ENCODE measurements around the gene RMND5A.
A peak's percentile ranks its signal among the peaks of the same experiment; 100 is the strongest.
"Not testable (repeated sequence)": the region's sequence is repeated elsewhere in the genome, so short reads cannot be mapped to it uniquely, and the experiment has no call there.

RMND5A gene

DNA sequence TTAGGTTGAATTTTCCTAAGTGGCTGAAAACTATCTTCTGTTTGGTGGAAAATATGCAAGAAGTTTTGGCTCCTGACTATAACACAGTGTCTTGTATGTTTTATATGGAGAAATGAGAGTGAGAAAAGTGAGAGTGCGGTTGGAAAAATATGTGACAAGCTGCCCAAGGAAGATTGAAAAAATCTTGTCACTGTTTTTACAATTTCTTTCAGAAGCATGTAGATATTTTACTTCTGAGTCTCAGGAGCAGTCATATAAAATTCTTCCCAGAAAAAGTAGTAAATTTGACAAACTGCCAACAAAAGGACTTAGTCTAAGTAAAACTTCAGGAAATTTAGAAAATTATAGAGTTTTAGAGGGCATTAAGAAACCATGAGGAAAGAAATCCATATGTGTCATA is 19.4 kb upstream of the RMND5A start:
- no peak overlapping the region for H3K27ac ChIP-seq

DNA sequence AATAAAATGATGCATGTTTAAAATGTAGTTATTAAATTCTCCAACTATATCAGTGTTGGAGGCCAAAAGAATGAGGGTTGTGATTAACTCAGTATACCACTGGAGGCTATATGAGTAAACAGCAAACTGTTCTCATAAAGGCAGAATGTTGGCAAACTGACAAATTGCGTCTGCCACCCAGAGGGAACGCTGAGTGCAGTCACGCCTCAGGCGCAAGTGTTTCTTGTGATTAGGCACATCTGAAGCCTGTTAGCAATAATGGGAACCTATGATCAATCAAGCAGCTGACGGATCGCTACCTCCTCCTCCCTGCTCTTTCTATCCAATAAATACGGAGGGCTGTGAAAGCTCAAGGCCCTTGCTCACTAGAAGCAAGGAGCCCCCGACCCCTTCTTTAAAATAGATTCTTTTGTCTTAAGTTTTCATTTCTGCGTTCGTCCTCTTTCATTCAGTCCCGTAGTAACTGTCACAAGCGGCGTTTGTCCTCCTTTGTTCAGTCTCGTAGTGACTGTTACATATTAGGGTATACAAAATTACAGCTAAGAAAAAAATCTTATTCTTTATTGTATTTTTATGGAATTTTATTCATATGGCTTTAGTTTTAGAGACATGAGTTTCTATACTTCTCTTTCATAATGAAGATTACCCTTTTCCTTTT is 16.3 kb upstream of the RMND5A start:
- TF ChIP-seq, protein P1, sequence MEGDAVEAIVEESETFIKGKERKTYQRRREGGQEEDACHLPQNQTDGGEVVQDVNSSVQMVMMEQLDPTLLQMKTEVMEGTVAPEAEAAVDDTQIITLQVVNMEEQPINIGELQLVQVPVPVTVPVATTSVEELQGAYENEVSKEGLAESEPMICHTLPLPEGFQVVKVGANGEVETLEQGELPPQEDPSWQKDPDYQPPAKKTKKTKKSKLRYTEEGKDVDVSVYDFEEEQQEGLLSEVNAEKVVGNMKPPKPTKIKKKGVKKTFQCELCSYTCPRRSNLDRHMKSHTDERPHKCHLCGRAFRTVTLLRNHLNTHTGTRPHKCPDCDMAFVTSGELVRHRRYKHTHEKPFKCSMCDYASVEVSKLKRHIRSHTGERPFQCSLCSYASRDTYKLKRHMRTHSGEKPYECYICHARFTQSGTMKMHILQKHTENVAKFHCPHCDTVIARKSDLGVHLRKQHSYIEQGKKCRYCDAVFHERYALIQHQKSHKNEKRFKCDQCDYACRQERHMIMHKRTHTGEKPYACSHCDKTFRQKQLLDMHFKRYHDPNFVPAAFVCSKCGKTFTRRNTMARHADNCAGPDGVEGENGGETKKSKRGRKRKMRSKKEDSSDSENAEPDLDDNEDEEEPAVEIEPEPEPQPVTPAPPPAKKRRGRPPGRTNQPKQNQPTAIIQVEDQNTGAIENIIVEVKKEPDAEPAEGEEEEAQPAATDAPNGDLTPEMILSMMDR (conservative IDR thresholded peaks at IDR 0.05) = peak; percentile 44

More for the DNA sequence above, 19.4 kb upstream of the RMND5A start:
- TF ChIP-seq, protein P1 (conservative IDR thresholded peaks at IDR 0.05) = no peak

DNA sequence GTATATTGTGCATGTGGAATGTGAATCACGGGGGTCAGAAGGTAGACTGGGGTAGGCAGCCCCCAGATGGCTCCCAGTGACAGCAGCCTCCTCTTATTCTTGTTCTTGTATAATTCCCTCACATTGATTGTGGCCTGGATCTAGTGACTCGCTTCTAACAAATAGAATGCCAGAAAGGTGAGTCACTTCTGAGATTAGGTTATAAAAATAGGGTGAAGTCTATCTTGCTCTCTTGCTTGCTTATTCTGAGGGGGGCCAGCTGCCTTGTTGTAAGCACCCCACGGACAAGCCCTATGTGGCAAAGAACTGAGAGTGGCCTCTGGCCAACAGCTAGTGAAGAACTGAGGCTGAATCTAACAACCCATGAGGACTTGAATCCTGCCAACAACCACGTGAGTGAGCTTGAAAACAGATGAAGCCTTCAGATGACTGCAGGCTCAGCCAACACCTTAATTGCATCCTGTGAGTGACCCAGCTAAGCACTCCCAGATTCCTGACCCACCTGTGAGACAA is 15.6 kb upstream of the RMND5A start:
- TF ChIP-seq, protein P1 (conservative IDR thresholded peaks at IDR 0.05) = no peak
- peak overlapping the region; percentile 53 for H3K27ac ChIP-seq

More for the DNA sequence above, 16.3 kb upstream of the RMND5A start:
- H3K27ac ChIP-seq = peak overlapping the region; percentile 53

DNA sequence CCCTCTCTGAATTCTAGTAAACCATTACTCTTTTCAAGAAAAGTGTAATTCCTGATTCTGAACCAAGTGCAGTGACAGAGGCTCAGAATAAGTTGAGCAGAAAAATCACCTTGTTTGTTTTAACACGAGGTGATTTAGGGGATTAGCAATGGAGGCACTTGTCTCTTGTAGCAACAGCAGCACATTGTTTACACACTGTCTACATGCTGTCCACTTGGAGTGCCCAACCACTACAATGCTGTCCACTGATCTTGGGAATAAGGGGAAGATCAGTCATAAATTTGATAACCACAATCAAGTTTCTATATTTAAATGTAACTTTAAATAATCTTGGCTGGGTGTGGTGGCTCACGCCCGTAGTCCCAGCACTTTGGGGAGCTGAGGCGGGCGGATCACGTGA is 13.9 kb upstream of the RMND5A start:
- H3K27ac ChIP-seq = no peak overlapping the region
- TF ChIP-seq, protein P1 (conservative IDR thresholded peaks at IDR 0.05) = no peak

DNA sequence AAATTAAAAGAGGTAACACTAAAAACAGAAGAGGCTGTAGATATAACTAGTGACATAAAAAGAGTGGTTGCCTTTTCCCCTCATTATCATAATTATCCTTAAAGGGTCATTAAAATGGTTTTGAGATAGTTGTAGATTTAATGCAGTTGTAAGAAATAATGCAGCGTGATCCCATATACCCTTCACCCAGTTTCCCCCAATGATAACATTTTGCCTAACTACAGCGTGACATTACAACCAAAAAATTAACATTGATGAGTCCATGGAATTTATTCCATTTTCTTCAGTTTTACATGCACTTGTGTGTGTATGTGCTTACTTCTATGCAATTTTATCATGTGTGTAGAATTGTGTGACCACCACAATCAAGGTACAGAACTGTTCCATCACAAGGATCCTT is 13.2 kb upstream of the RMND5A start:
- TF ChIP-seq, protein P1 (conservative IDR thresholded peaks at IDR 0.05) = no peak
- no peak overlapping the region for H3K27ac ChIP-seq

DNA sequence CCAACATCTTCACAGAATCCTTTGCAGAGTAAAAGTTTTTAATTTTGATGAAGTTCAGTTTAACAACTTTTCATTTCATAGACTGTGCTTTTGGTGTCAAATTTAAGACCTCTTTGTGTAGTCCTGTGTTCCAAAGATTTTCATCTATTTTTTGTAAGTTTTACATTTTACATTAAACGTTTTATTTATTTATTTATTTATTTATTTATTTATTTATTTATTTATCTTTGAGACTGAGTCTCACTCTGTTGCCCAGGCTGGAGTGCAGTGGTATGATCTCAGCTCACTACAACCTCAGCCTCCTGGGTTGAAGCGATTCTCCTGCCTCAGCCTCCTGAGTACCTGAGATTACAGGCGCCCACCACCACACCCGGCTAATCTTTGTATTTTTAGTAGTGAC is 12.0 kb upstream of the RMND5A start:
- H3K27ac ChIP-seq = not testable (repeated sequence)

DNA sequence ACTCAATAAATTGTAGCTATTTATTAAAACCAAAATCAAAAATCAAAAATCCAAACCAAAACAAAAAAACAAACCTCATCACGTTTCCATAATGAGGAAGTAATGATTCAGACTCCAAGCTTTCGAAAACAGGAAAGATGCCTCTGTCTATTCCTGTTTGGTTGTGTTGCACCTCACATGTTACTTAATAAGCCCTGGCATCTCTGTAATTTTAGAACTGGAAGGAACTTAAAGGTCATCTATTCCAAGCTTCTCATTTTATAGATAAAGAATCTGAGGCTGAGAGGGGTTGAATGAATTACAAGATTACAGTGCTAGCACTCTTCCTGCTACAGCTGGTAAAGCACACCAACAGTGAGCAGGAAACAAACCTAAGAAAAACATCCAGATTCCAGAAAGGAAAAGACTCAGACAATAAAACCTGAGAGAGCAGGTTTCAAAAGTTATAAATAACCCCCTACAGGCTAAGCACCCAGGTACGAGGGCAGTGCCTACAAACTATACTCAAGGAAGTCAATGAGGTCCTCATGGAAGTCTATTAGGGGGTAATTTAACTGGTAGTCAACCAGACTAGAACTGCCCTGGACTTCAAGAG is 5.4 kb upstream of the RMND5A start:
- H3K27ac ChIP-seq = not testable (repeated sequence)

DNA sequence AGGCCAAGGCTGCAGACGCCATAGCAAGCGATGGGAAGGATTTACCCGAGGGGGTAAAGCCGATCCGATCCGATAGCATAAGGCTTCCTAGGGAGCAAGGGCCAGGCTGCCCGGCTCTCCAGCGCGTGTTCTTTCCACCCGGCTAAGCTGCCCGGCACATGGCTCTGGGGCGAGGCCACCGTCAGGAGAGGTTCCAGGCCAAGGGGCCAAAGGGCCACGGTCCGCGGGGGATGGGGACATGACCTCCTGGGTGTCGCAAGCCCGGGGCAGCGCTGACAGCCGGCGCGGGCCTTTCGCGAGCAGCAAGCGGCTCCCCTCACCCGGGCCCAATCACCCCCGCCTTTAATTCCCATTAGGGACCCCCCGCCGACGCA is 841 bp upstream of the RMND5A start:
- not testable (repeated sequence) for H3K27ac ChIP-seq

DNA sequence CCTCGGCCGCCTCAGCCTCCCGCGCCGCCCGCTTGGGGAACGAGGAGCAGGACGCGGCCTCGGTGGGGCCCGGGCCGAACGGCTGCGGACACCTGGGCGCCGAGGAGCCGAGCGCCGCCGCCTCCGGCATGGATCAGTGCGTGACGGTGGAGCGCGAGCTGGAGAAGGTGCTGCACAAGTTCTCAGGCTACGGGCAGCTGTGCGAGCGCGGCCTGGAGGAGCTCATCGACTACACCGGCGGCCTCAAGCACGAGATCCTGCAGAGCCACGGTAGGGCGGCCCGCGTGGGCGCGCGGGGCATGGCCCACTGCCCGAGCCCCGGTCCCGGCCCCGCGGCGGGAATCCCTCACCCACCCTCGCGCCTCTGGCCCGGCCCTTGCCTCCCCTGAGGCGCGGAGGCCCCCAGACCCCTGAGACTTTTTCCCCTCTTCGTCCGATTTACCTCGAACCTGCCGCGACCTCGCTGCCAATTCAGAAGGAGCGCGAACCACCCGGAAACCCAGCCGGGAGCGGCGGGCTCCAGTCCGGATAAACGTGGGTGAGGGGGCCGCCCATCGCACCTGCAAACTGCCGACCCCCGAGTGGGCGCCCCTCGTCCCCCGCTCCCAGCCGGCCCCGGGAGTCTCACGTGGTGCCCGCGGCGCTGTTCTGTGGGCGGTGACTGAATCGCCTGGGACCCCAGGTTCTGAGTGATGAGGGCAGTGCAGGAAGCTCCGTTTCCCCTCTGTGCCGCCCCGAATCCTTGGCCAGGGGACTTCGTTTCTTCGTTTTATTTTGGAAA is 639 bp downstream of the RMND5A start:
- H3K27ac ChIP-seq = peak overlapping the region; percentile 44

DNA sequence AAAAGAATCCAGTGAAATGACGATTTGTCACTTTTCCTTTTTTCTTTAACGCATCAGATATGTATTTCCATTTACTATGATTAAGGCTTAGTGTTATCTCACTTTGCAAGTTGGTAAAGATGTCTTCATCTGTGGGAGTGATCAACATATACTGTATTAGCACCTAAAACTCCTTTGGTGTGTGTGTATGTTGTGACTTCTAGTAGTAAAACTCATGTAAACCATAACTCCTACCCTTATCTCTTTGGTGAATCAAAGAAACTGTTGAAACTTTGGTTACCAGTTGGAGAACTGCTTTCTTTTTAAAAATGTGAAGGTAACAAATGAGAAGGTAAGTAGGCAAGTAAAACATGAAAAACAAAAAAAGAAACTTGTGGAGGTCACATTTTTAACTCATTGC is 5.6 kb downstream of the RMND5A start:
- not testable (repeated sequence) for H3K27ac ChIP-seq

DNA sequence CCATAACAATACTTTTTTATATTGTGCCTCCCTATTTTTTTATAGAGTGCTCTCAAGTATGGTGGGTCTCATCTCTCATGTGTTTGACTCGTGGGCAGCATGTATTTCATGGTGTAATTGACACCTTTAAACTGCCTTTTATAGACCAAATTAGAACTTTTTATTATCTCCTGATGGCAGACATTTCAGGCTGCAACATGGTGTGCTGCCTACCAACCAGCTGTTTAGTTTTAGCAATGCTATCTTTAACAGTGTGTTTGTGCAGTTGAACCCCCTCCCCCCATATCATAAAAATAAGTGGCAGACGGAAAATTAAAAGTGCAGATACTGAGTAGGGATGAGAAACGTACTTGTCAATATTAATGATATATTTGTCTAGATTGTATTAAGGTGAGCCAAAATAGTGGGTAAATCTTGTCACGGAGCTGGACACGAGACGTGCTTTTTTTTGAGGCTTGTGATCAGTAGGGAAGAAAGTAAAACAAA is 12.0 kb downstream of the RMND5A start:
- H3K27ac ChIP-seq = not testable (repeated sequence)

DNA sequence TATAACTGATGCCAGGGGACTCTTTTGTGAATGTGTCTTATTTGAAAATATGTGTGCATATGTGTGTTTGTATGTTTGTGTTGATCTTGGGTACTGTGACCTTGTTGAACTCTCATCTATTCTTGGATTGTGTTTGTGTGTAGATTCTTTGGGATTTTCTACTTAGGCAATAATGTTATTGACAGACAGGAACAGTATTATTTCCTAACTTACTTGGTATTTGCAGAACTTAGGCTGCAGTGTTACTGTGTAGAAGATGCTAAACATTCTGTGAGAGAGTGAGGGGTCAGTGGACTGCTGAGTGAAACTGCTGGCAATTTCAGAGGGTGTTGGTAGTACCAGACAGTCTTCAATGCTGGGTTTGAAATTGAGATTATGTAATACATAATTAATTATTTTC is 12.7 kb downstream of the RMND5A start:
- H3K27ac ChIP-seq = not testable (repeated sequence)

DNA sequence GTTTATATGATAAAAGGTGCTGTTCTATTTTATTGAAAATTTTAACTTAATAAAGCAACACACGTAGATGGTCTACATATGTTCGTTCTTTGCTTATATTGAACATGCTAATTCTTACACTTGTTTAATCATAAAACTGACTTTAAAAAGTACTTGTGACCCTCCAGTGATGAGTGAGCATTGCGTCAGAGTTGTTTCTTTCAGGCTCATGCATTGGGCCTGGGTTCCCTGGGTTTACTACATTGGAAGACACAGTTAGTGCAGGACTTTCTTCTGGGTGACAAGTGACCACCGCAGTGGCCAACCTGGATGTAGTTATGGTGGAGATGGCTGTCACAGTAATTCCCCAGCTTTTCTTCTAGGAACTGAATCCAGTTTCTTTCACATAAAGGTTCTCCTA is 13.4 kb downstream of the RMND5A start:
- not testable (repeated sequence) for H3K27ac ChIP-seq

DNA sequence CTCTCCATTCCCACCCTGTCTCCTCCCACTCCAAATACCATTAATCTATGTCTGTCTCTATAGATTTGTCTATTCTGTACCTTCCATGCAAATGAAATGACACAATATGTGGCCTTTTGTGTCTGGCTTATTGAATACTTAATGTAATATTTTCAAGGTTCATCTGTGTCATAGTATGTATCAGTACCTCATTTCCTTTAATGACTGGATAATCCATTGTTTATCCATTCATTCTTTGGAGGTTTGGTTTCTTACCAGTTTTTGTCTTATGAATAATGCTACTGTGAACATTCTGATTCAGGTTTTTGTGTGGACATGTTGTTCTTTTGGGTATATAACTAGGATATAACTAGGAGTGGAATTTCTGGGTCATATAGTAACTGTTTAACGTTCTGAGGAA is 14.8 kb downstream of the RMND5A start:
- H3K27ac ChIP-seq = not testable (repeated sequence)

DNA sequence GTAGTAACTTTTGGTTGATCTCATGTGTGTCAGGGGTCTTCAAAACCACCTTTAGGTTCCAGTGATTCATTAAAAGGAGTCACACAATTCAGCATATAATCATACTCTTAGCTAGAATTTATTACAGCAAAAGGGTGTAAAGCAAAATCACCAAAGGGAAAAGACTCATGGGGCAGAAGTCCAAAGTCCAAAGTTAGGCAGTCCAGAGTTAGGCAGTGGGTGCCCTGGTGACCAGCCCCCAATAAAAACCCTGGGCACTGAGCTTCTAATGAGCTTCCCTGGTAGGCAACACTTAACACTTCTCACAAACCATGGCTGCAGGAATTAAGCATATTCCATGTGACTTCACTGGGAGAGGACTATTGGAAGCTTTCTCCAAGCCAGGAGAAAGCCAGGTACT is 19.4 kb downstream of the RMND5A start:
- not testable (repeated sequence) for H3K27ac ChIP-seq

Measured in VCaP (cell line).